ENCODE measurements around the gene CFAP299. TPM values are rescaled to one million over a fixed set of nuclear protein-coding genes. Genes with fewer than 3 reads are reported as not detected.

The CFAP299 gene
- total and polyA plus RNA-seq, 2 donors from 2014 or later, result 1.1 TPM; not detected in 1

- H3K9me3 ChIP-seq (ENCODE audit: control insufficient read depth in 2 of 3, insufficient read depth in 1 of 3, low read length in 3 of 3), result no peaks in the 10 kb centered on the region
- TF ChIP-seq CTCF (IDR thresholded peaks at IDR 0.05; ENCODE audit: borderline replicate concordance, extremely low read depth, insufficient read depth), result no peak
- H3K9ac ChIP-seq (ENCODE audit: low read length in 3 of 3), result no peak overlapping the region
- no peaks in the 10 kb centered on the region for H3K36me3 ChIP-seq (ENCODE audit: control insufficient read depth in 2 of 3, insufficient read depth in 3 of 3, low read length in 3 of 3)
- intact Hi-C loops (cut with DNase I), result no loop called here
- no peak overlapping the region for H3K27ac ChIP-seq (ENCODE audit: low read depth in 2 of 2, low read length in 2 of 2)
- no peaks in the 10 kb centered on the region for H3K27me3 ChIP-seq (ENCODE audit: control insufficient read depth, insufficient read depth, low read length)
- no peak for FAIRE-seq
- H3K4me3 ChIP-seq (ENCODE audit: low read length in 3 of 3), result no peak overlapping the region
- no peak for DNase-seq
- H3K4me1 ChIP-seq (ENCODE audit: control insufficient read depth in 2 of 3, insufficient read depth in 2 of 3, low read depth in 1 of 3, low read length in 3 of 3), result no peaks in the 10 kb centered on the region
Measured at GRCh38 chr4:80475798-80476197, 140.3 kb downstream of the CFAP299 start.

GRCh38 chr4:80484712-80485111 lies 149.2 kb downstream of the CFAP299 start:
- H3K9me3 ChIP-seq (ENCODE audit: control insufficient read depth in 2 of 3, insufficient read depth in 1 of 3, low read length in 3 of 3), result no peaks in the 10 kb centered on the region
- no peaks in the 10 kb centered on the region for H3K36me3 ChIP-seq (ENCODE audit: control insufficient read depth in 2 of 3, insufficient read depth in 3 of 3, low read length in 3 of 3)
- no peak for DNase-seq
- no peak for FAIRE-seq
- no peak overlapping the region for H3K4me3 ChIP-seq (ENCODE audit: low read length in 3 of 3)
- no peaks in the 10 kb centered on the region for H3K27me3 ChIP-seq (ENCODE audit: control insufficient read depth, insufficient read depth, low read length)
- intact Hi-C loops (cut with DNase I), result no loop called here
- no peak overlapping the region for H3K9ac ChIP-seq (ENCODE audit: low read length in 3 of 3)
- no peak for TF ChIP-seq CTCF (IDR thresholded peaks at IDR 0.05; ENCODE audit: borderline replicate concordance, extremely low read depth, insufficient read depth)
- no peak overlapping the region for H3K27ac ChIP-seq (ENCODE audit: low read depth in 2 of 2, low read length in 2 of 2)
- H3K4me1 ChIP-seq (ENCODE audit: control insufficient read depth in 2 of 3, insufficient read depth in 2 of 3, low read depth in 1 of 3, low read length in 3 of 3), result no peaks in the 10 kb centered on the region

GRCh38 chr4:80486603-80487002 lies 151.1 kb downstream of the CFAP299 start:
- TF ChIP-seq CTCF (IDR thresholded peaks at IDR 0.05; ENCODE audit: borderline replicate concordance, extremely low read depth, insufficient read depth), result no peak
- DNase-seq, result peak in 1 of 5 donors; percentile 17
- intact Hi-C loops (cut with DNase I), result no loop called here

GRCh38 chr4:80489798-80490197 lies 154.3 kb downstream of the CFAP299 start:
- Histone ChIP-seq H3K27me3 (ENCODE audit: control insufficient read depth, insufficient read depth, low read length) (no peaks in the 10 kb centered on the region), H3K36me3 (ENCODE audit: control insufficient read depth in 2 of 3, insufficient read depth in 3 of 3, low read length in 3 of 3) (no peaks in the 10 kb centered on the region), H3K27ac (ENCODE audit: low read depth in 2 of 2, low read length in 2 of 2) (no peak overlapping the region), H3K4me3 (ENCODE audit: low read length in 3 of 3) (no peak overlapping the region), H3K9ac (ENCODE audit: low read length in 3 of 3) (no peak overlapping the region), H3K9me3 (ENCODE audit: control insufficient read depth in 2 of 3, insufficient read depth in 1 of 3, low read length in 3 of 3) (no peaks in the 10 kb centered on the region), H3K4me1 (ENCODE audit: control insufficient read depth in 2 of 3, insufficient read depth in 2 of 3, low read depth in 1 of 3, low read length in 3 of 3) (no peaks in the 10 kb centered on the region)
- no peak for DNase-seq
- no peak for TF ChIP-seq CTCF (IDR thresholded peaks at IDR 0.05; ENCODE audit: borderline replicate concordance, extremely low read depth, insufficient read depth)
- intact Hi-C loops (cut with DNase I), result no loop called here
- FAIRE-seq, result no peak

More at GRCh38 chr4:80486603-80487002, 151.1 kb downstream of the CFAP299 start:
- Histone ChIP-seq H3K27me3 (ENCODE audit: control insufficient read depth, insufficient read depth, low read length) (no peaks in the 10 kb centered on the region), H3K9me3 (ENCODE audit: control insufficient read depth in 2 of 3, insufficient read depth in 1 of 3, low read length in 3 of 3) (no peaks in the 10 kb centered on the region), H3K36me3 (ENCODE audit: control insufficient read depth in 2 of 3, insufficient read depth in 3 of 3, low read length in 3 of 3) (no peaks in the 10 kb centered on the region), H3K4me1 (ENCODE audit: control insufficient read depth in 2 of 3, insufficient read depth in 2 of 3, low read depth in 1 of 3, low read length in 3 of 3) (no peaks in the 10 kb centered on the region), H3K4me3 (ENCODE audit: low read length in 3 of 3) (no peak overlapping the region), H3K9ac (ENCODE audit: low read length in 3 of 3) (no peak overlapping the region), H3K27ac (ENCODE audit: low read depth in 2 of 2, low read length in 2 of 2) (no peak overlapping the region)
- no peak for FAIRE-seq

All from kidney (tissue), 14 donors.